Measurements from ENCODE around the gene GCK.

The GCK gene

DNA sequence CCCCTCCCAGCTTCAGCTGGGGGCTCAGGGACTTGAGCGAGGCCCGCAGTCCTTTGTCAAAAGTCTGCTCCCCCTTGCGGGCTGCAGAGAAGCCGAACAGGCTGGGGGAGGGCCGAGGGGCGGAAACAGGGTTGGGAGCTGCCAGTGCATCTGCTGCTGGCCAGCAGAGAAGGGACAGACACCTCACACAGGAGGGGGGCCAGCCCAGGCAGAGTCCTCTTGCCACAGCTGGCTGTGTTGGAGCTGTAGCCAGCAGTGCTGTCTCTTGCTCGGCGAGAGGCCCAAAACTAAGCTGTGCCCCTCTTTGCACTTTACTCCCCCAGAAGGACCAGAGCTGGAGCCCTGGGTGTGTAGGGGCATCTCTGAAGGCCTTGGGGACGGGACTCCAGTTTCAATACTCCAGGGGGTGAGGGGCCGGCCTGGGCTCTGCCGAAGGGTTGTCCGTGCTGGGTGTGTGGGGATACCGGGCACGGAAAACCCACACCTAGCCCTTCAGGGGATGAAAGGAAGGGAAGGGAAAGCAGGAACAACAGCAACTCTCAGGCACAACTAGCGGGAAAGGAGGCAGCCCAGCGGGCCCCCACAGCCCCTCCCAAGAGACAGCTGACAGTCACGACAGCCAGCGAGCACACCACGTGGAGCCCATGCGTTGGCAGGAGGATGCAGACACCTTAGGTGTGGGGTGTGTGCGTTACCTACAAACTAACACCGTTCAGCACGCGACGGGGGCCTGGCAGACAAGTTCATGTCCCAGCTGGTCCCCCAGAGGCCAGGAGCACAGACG lies 29.4 kb upstream of the GCK start:
- in situ Hi-C loops (cut with HindIII; ENCODE audit: low sequenced_read_pairs), result no loop called here
- TF ChIP-seq, protein P1, sequence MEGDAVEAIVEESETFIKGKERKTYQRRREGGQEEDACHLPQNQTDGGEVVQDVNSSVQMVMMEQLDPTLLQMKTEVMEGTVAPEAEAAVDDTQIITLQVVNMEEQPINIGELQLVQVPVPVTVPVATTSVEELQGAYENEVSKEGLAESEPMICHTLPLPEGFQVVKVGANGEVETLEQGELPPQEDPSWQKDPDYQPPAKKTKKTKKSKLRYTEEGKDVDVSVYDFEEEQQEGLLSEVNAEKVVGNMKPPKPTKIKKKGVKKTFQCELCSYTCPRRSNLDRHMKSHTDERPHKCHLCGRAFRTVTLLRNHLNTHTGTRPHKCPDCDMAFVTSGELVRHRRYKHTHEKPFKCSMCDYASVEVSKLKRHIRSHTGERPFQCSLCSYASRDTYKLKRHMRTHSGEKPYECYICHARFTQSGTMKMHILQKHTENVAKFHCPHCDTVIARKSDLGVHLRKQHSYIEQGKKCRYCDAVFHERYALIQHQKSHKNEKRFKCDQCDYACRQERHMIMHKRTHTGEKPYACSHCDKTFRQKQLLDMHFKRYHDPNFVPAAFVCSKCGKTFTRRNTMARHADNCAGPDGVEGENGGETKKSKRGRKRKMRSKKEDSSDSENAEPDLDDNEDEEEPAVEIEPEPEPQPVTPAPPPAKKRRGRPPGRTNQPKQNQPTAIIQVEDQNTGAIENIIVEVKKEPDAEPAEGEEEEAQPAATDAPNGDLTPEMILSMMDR (IDR thresholded peaks at IDR 0.05; ENCODE audit: low read depth, low read length), result no peak
- no peak overlapping the region for H3K4me3 ChIP-seq (ENCODE audit: low read depth, low read length)
- no peak for DNase-seq (ENCODE audit: low read depth, low spot score)

- H3K4me3 ChIP-seq (ENCODE audit: low read depth, low read length), result no peak overlapping the region
- TF ChIP-seq, protein P1 (IDR thresholded peaks at IDR 0.05; ENCODE audit: low read depth, low read length), result no peak
- no peak for DNase-seq (ENCODE audit: low read depth, low spot score)
- in situ Hi-C loops (cut with HindIII; ENCODE audit: low sequenced_read_pairs), result no loop called here
Observed at GRCh38 chr7:44217852-44218402, 28.7 kb upstream of the GCK start.

- in situ Hi-C loops (cut with HindIII; ENCODE audit: low sequenced_read_pairs), result no loop called here
Observed at GRCh38 chr7:44217223-44217714, 28.0 kb upstream of the GCK start.

DNA sequence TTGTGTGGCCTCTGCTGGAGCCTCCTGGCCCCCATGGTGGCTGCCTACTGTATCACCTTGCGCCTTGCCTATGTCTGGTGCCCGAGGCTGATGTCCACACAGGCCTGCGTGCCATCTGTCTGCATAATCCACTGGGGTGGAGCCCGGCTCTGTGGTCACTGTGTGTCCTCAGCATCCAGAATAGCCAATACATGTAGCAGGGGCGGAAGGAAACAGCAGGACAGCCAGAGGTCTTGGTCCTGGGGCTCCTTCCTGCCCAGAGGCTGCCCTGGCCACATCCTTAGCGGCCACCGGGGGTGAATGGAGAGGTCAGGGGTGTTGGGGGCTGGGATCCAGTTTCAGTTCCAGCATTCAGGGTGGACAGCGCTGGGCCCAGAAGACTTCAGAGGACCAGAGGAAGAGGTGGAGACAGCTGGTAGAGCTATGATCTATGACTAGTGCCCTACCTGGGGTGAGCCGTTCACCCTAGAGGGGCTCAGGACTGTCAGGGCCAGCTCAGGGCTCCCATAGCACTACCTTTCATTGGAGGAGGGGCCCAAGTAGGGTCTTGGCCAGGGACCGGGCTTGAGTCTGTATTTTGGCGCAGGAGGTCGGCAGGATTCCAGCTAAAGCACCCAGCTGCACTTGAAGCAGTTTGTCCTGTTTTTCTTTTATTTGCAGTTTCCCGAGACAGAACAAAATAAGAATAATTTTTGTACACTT lies 27.4 kb upstream of the GCK start:
- in situ Hi-C loops (cut with HindIII; ENCODE audit: low sequenced_read_pairs), result no loop called here
- no peak overlapping the region for H3K4me3 ChIP-seq (ENCODE audit: low read depth, low read length)
- no peak for DNase-seq (ENCODE audit: low read depth, low spot score)
- TF ChIP-seq, protein P1 (IDR thresholded peaks at IDR 0.05; ENCODE audit: low read depth, low read length), result no peak

More at GRCh38 chr7:44217223-44217714, 28.0 kb upstream of the GCK start:
- TF ChIP-seq, protein P1 (IDR thresholded peaks at IDR 0.05; ENCODE audit: low read depth, low read length), result no peak
- DNase-seq (ENCODE audit: low read depth, low spot score), result no peak
- H3K4me3 ChIP-seq (ENCODE audit: low read depth, low read length), result no peak overlapping the region

GRCh38 chr7:44216019-44216418 lies 26.8 kb upstream of the GCK start:
- TF ChIP-seq, protein P1 (IDR thresholded peaks at IDR 0.05; ENCODE audit: low read depth, low read length), result no peak
- H3K4me3 ChIP-seq (ENCODE audit: low read depth, low read length), result no peak overlapping the region
- no peak for DNase-seq (ENCODE audit: low read depth, low spot score)
- in situ Hi-C loops (cut with HindIII; ENCODE audit: low sequenced_read_pairs), result no loop called here

GRCh38 chr7:44215531-44215930 lies 26.3 kb upstream of the GCK start:
- DNase-seq (ENCODE audit: low read depth, low spot score), result no peak
- in situ Hi-C loops (cut with HindIII; ENCODE audit: low sequenced_read_pairs), result no loop called here
- TF ChIP-seq, protein P1 (IDR thresholded peaks at IDR 0.05; ENCODE audit: low read depth, low read length), result no peak
- H3K4me3 ChIP-seq (ENCODE audit: low read depth, low read length), result no peak overlapping the region
